Measurements from ENCODE around the gene MBD2. TPM values are rescaled to one million over a fixed set of nuclear protein-coding genes. Genes with fewer than 3 reads are reported as not detected.
"Not testable (repeated sequence)": the region's sequence is repeated elsewhere in the genome, so short reads cannot be mapped to it uniquely, and the experiment has no call there.

Gene MBD2
- polyA plus RNA-seq, 1 donor (not counting 4 experiments of a cell fraction or from before 2014, with no cell fraction given) = 212 TPM

GRCh38 chr18:54125429-54125828 lies 99.0 kb downstream of the MBD2 start:
- H3K9me1 ChIP-seq (ENCODE audit: control insufficient read depth, extremely low read depth, insufficient read depth, low read length) = no peaks in the 10 kb centered on the region
- no peak overlapping the region for H3K4me3 ChIP-seq (ENCODE audit: control insufficient read depth in 2 of 3, extremely low read depth in 1 of 3, insufficient read depth in 2 of 3, low read depth in 1 of 3, low read length in 3 of 3)
- H2AFZ ChIP-seq (ENCODE audit: control insufficient read depth, low read length) = no peak overlapping the region
- FAIRE-seq = peak; percentile 61
- no peak overlapping the region for H3K27ac ChIP-seq (ENCODE audit: control insufficient read depth, insufficient read depth, low read length)
- DNase-seq (ENCODE audit: low read depth, low spot score) = no peak
- H3K27me3 ChIP-seq (ENCODE audit: control insufficient read depth, extremely low read depth, insufficient read depth, low read length) = no peaks in the 10 kb centered on the region
- H4K20me1 ChIP-seq (ENCODE audit: control insufficient read depth, extremely low read depth, insufficient read depth, low read length) = no peaks in the 10 kb centered on the region
- H3K4me1 ChIP-seq (ENCODE audit: control insufficient read depth, extremely low read depth, insufficient read depth, low read length) = peaks cover 4% of the 10 kb centered on the region
- no peaks in the 10 kb centered on the region for H3K79me2 ChIP-seq (ENCODE audit: control insufficient read depth, insufficient read depth, low read length)
- no peaks in the 10 kb centered on the region for H3K9me3 ChIP-seq (ENCODE audit: control insufficient read depth, low read depth, low read length)
- H3K36me3 ChIP-seq (ENCODE audit: control insufficient read depth in 2 of 2, extremely low read depth in 1 of 2, insufficient read depth in 2 of 2, low read length in 2 of 2) = peaks cover 0 to 2% of the 10 kb centered on the region in 2 experiments
- TF ChIP-seq CTCF (optimal IDR thresholded peaks at IDR 0.05 in 1 of 3, IDR thresholded peaks at IDR 0.05 in 1 of 3, conservative IDR thresholded peaks at IDR 0.05 in 1 of 3; ENCODE audit: extremely low read depth in 1 of 3, insufficient read depth in 2 of 3, low read length in 3 of 3) = no peak
- no peak for TF ChIP-seq EZH2 (IDR thresholded peaks at IDR 0.05; ENCODE audit: low read length)
- no peak overlapping the region for H3K9ac ChIP-seq (ENCODE audit: control insufficient read depth, extremely low read depth, insufficient read depth, low read length)
- no peak overlapping the region for H3K4me2 ChIP-seq (ENCODE audit: control insufficient read depth, extremely low read depth, insufficient read depth, low read depth, low read length)
- dilution Hi-C loops (cut with MboI; ENCODE audit: extremely low pct_ligation_motif_present, low sequenced_read_pairs) = no loop called here

GRCh38 chr18:54123720-54124440 lies 100.6 kb downstream of the MBD2 start:
- H3K4me3 ChIP-seq (ENCODE audit: control insufficient read depth in 2 of 3, extremely low read depth in 1 of 3, insufficient read depth in 2 of 3, low read depth in 1 of 3, low read length in 3 of 3); H3K4me1 ChIP-seq (ENCODE audit: control insufficient read depth, extremely low read depth, insufficient read depth, low read length); H3K9ac ChIP-seq (ENCODE audit: control insufficient read depth, extremely low read depth, insufficient read depth, low read length); H3K4me2 ChIP-seq (ENCODE audit: control insufficient read depth, extremely low read depth, insufficient read depth, low read depth, low read length); H4K20me1 ChIP-seq (ENCODE audit: control insufficient read depth, extremely low read depth, insufficient read depth, low read length); H2AFZ ChIP-seq (ENCODE audit: control insufficient read depth, low read length); H3K27me3 ChIP-seq (ENCODE audit: control insufficient read depth, extremely low read depth, insufficient read depth, low read length); H3K36me3 ChIP-seq (ENCODE audit: control insufficient read depth in 2 of 2, extremely low read depth in 1 of 2, insufficient read depth in 2 of 2, low read length in 2 of 2); H3K27ac ChIP-seq (ENCODE audit: control insufficient read depth, insufficient read depth, low read length); DNase-seq (ENCODE audit: low read depth, low spot score); dilution Hi-C loops (cut with MboI; ENCODE audit: extremely low pct_ligation_motif_present, low sequenced_read_pairs); H3K9me3 ChIP-seq (ENCODE audit: control insufficient read depth, low read depth, low read length); H3K9me1 ChIP-seq (ENCODE audit: control insufficient read depth, extremely low read depth, insufficient read depth, low read length); H3K79me2 ChIP-seq (ENCODE audit: control insufficient read depth, insufficient read depth, low read length): not testable (repeated sequence)
- peak; percentile 32 for FAIRE-seq

Data from keratinocyte (primary cell).